Activated CD8-positive, alpha-beta T cell treated with anti-CD3 and anti-CD28 coated beads for 36 hours (primary cell): ENCODE data around the gene PRKAA1. TPM values are rescaled to one million over a fixed set of nuclear protein-coding genes. Genes with fewer than 3 reads are reported as not detected.

Experiments
- ATAC-seq: fragments of 200-7000 bp; cut with Tn5 transposase; one replicate; pipeline ENCODE4 v1.10.0; 2021; ENCODE audit warnings: mild to moderate bottlenecking, moderate library complexity
- CTCF ChIA-PET: fragments of 350-600 bp; sonication (Branson Sonifier 250); formaldehyde crosslinking; loops from one replicate; lab custom pipeline; 2021; ENCODE audit warnings: antibody characterized with exemption; lab: Charles Lee
- POLR2A ChIA-PET: fragments of 350-600 bp; sonication (Branson Sonifier 250); formaldehyde crosslinking; loops from one replicate; lab custom pipeline; 2021; ENCODE audit warnings: antibody characterized with exemption; lab: Charles Lee
- DNase-seq: peaks from one replicate; pipeline ENCODE4 v3.0.0-alpha.2; 2020
- H3K27ac Mint-ChIP-seq: one replicate; pipeline ENCODE4 v1.8.0; 2021; ENCODE audit warnings: mild to moderate bottlenecking, mixed read lengths
- H3K27me3 Mint-ChIP-seq: one replicate; pipeline ENCODE4 v1.8.0; 2021; ENCODE audit warnings: mixed read lengths
- H3K36me3 Mint-ChIP-seq: one replicate; pipeline ENCODE4 v1.8.0; 2021; ENCODE audit warnings: low read depth, mixed read lengths
- H3K4me1 Mint-ChIP-seq: one replicate; pipeline ENCODE4 v1.8.0; 2021; ENCODE audit warnings: low read depth, mixed read lengths
- H3K4me3 Mint-ChIP-seq: one replicate; pipeline ENCODE4 v1.8.0; 2021; ENCODE audit warnings: mild to moderate bottlenecking, moderate library complexity, mixed read lengths
- H3K9me3 Mint-ChIP-seq: one replicate; pipeline ENCODE4 v1.8.0; 2021; ENCODE audit warnings: mixed read lengths
- intact Hi-C: fragments of 100-400 bp; cut with micrococcal nuclease; formaldehyde crosslinking; loops from one replicate; pipeline ENCODE4 v1.10.0; 2022
- total RNA-seq, 2 experiments: library from RNA; stranded (reverse); gene quantifications; one replicate each; pipeline ENCODE4 v1.2.3, GENCODE V29; 2021
- TF ChIP-seq, protein P1 (sequence below): fragments of 200-600 bp; IDR thresholded peaks from one replicate; pipeline ENCODE4 v1.8.0; 2022; ENCODE audit warnings: antibody characterized with exemption, mild to moderate bottlenecking

Gene PRKAA1
- total RNA-seq, 2 experiments from 2014 or later: 33.8 to 35.2 TPM

DNA sequence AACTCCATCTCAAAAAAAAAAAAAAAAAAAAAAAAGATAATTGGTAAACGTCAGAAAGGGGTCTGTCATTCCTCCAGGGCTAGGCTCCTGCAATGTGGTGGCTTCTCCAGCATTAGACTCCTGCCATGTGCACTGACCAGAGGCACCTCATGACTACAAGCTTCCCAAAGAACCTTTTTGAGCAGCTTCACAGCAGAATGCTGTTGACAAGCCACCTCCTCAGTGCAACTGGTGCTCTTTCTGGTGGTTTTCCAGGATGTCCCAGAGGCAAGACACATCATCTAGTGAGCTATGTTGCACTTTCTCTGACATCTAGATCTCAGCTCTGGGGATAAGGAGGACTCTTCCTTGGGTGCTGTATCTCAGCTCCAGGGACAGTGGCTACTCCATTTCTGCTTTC lies 25.3 kb upstream of the PRKAA1 start:
- DNase-seq (no peak), ATAC-seq (no peak)
- TF ChIP-seq, protein P1, sequence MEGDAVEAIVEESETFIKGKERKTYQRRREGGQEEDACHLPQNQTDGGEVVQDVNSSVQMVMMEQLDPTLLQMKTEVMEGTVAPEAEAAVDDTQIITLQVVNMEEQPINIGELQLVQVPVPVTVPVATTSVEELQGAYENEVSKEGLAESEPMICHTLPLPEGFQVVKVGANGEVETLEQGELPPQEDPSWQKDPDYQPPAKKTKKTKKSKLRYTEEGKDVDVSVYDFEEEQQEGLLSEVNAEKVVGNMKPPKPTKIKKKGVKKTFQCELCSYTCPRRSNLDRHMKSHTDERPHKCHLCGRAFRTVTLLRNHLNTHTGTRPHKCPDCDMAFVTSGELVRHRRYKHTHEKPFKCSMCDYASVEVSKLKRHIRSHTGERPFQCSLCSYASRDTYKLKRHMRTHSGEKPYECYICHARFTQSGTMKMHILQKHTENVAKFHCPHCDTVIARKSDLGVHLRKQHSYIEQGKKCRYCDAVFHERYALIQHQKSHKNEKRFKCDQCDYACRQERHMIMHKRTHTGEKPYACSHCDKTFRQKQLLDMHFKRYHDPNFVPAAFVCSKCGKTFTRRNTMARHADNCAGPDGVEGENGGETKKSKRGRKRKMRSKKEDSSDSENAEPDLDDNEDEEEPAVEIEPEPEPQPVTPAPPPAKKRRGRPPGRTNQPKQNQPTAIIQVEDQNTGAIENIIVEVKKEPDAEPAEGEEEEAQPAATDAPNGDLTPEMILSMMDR: no peak
- Mint-ChIP-seq H3K9me3 (no peaks in the 10 kb centered on the region), H3K4me3 (no peak overlapping the region), H3K27me3 (no peaks in the 10 kb centered on the region), H3K4me1 (peaks cover 7% of the 10 kb centered on the region), H3K36me3 (peaks cover 28% of the 10 kb centered on the region), H3K27ac (peak overlapping the region; percentile 48)
- intact Hi-C loops: no loop called here
- POLR2A ChIA-PET: interaction anchor here (0.6 to 5.4 kb wide), 4 partner anchors 10 to 870 kb away, joined by 3 to 36 read pairs (median 3); partner anchors contain the start of gene RPL37
- CTCF ChIA-PET: interaction anchor here (1.0 kb wide), 1 partner anchor 13 kb away, joined by 4 read pairs; no protein-coding TSS in a partner anchor

DNA sequence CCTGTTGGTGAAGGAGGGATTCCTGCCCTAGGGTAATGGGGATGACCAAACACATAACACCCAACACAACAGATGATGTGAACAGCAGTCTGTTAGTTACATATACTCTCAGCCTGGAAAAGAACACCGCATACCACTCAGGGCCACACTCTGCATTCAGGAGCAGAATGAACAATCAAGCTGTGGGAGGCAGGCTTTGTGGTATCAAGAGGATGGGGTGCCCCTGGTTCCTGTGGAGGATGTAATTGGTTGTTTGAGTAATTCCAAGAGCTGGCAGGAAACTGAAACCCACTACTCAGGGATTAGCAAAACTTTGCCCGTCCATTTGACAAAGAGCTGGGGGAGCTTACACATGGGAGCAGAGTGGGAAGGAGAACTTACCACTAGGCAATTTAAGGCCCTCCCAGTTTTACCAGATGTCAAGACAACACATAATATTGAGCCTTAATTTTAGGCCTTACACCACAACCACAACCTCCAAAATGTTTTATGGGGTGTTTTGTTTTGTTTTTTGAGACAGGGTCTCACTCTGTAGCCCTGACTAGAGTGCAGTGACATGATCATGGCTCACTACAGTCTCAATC lies 15.6 kb upstream of the PRKAA1 start:
- H3K36me3 Mint-ChIP-seq: no peaks in the 10 kb centered on the region
- intact Hi-C loops: no loop called here
- POLR2A ChIA-PET: interaction anchor here (0.6 to 1.4 kb wide), 2 partner anchors 13 to 194 kb away, joined by 3 to 8 read pairs; no protein-coding TSS in a partner anchor
- CTCF ChIA-PET: no interaction called here
- H3K4me3 Mint-ChIP-seq: no peak overlapping the region
- peaks cover 7% of the 10 kb centered on the region for H3K4me1 Mint-ChIP-seq
- DNase-seq (peak; percentile 54), ATAC-seq (peak; percentile 87)
- TF ChIP-seq, protein P1: no peak
- no peaks in the 10 kb centered on the region for H3K27me3 Mint-ChIP-seq
- H3K9me3 Mint-ChIP-seq: no peaks in the 10 kb centered on the region
- no peak overlapping the region for H3K27ac Mint-ChIP-seq

DNA sequence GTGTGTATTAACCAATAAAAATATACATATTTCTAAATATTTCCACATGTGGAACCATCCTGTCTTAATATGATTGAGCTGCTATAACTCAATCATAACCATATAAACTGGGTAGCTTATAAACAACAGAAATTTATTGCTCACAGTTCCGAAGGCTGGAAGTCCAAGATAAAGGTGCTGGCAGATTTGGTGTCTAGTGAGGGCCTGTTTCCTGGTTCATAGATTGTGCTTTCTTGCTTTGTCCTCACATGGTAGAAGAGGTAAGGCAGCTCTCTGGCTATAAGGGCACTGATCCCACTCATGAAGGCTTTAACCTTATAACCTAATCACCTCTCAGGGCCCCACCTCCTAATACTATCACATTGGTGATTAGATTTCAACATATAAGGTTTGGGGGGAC lies 14.0 kb upstream of the PRKAA1 start:
- Mint-ChIP-seq H3K4me3 (no peak overlapping the region), H3K4me1 (peaks cover 12% of the 10 kb centered on the region), H3K27ac (no peak overlapping the region), H3K27me3 (no peaks in the 10 kb centered on the region), H3K36me3 (no peaks in the 10 kb centered on the region), H3K9me3 (no peaks in the 10 kb centered on the region)
- DNase-seq (no peak), ATAC-seq (no peak)
- intact Hi-C loops: no loop called here
- TF ChIP-seq, protein P1: no peak
- ChIA-PET CTCF (no interaction called here), POLR2A (interaction anchor here (1.1 to 3.3 kb wide), 2 partner anchors 14 to 17 kb away, joined by 4 to 13 read pairs; no protein-coding TSS in a partner anchor)

DNA sequence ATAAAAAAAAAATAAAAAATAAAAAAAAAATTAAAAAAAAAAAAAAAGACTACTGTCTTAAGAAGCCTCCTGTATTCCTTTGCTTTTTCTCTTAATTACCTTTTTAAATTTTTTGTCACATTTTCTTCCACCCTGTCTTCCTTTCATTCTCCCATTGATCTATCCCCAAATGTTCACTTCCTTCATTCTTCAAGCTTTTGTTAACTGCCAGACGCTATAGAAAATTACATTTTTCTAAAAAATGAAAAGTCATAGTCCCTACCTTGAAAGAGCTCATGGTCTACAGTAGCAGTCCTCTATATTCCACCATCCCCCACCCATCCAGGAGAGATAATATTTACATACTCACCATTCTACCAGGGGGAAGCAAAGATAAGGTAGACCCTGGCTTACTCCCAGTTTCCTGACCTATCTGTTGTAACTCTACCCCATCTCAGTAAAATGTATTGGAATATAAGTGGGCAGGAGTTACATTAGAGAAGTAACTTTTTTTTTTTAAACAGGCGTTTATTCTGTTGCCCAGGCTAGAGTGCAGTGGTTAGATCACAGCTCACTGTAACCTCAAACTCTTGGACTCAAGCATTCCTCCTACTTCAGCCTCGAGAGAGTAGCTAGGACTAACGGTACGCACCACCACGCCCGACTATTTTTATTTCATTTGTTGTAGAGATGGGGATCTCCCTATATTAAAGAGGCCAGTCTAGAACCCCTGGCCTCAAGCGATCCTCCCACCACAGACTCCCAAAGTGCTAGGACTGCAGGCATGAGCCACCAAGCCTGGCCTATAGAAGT lies 3.8 kb upstream of the PRKAA1 start:
- no peaks in the 10 kb centered on the region for H3K36me3 Mint-ChIP-seq
- no peak for DNase-seq
- no peak overlapping the region for H3K27ac Mint-ChIP-seq
- no peak for ATAC-seq
- TF ChIP-seq, protein P1: no peak
- CTCF ChIA-PET: no interaction called here
- POLR2A ChIA-PET: interaction anchor here (0.9 to 1.6 kb wide), 2 partner anchors 30 to 32 kb away, joined by 3 to 6 read pairs; no protein-coding TSS in a partner anchor
- no peaks in the 10 kb centered on the region for H3K9me3 Mint-ChIP-seq
- intact Hi-C loops: no loop called here
- peaks cover 9% of the 10 kb centered on the region for H3K4me1 Mint-ChIP-seq
- H3K27me3 Mint-ChIP-seq: peaks cover 4% of the 10 kb centered on the region
- no peak overlapping the region for H3K4me3 Mint-ChIP-seq
